GM20000 (cell line): ENCODE measurements around the gene CAMK2B.

Experiments
- DNase-seq: peaks from one replicate; pipeline ENCODE4 v3.0.0; 2012; ENCODE audit warnings: low spot score
- CTCF ChIP-seq: IDR thresholded peaks from 2 replicates; pipeline ENCODE4 v1.5.1; 2012; ENCODE audit warnings: mild to moderate bottlenecking, control low read depth; ENCODE audit errors: extremely low read depth, missing control alignments

CAMK2B gene

GRCh38 chr7:44288811-44289340 lies 36.5 kb downstream of the CAMK2B start:
- no peak for TF ChIP-seq CTCF
- no peak for DNase-seq

DNA sequence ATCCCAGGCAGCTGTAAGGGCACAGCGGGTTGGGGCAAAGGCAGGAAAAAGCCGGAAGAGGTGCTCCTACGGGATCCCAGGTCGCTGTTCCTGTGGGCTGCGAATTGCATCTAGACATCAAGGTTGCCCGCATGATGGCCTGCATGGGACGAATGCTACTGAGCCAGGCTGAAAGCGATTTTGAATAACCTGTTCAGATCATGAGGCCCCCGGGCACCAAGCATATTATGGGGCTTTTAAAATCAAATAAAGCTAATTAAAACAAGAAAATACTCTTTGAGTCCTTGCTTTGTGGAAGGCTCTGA lies 37.1 kb downstream of the CAMK2B start:
- TF ChIP-seq CTCF: no peak
- DNase-seq: no peak

GRCh38 chr7:44287488-44288380 lies 37.7 kb downstream of the CAMK2B start:
- DNase-seq: no peak
- TF ChIP-seq CTCF: no peak

GRCh38 chr7:44286618-44287487 lies 38.5 kb downstream of the CAMK2B start:
- TF ChIP-seq CTCF: no peak
- no peak for DNase-seq

DNA sequence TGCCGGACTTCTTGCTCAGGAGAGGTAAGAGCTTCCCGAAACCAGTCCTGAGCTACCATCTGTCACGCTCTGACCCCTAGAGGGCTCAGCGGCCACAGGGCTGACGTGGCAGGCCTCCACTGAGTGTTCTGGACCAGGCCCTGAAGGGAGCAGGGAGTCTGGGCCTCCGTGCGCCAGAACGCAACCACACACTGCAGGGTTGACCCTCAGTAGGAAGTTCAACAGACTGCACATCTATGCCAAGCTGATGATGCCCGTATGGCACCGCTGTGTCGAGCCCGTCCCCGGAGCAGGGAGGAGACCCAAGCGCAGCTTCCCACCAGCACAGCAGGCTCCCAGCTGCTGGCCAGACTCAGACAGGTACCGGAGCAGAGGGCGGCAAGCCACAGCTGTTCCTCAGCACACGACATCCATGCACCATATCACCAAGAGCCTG lies 39.2 kb downstream of the CAMK2B start:
- no peak for TF ChIP-seq CTCF
- no peak for DNase-seq

GRCh38 chr7:44285561-44285960 lies 39.8 kb downstream of the CAMK2B start:
- no peak for TF ChIP-seq CTCF
- DNase-seq: no peak
